H1 (cell line): ENCODE data around the gene PDE1C. TPM values are rescaled to one million over a fixed set of nuclear protein-coding genes. Genes with fewer than 3 reads are reported as not detected.
A peak's percentile ranks its signal among the peaks of the same experiment; 100 is the strongest.

Experiments
- CTCF ChIA-PET: fragments of 300-600 bp; sonication (Branson Sonifier 250); formaldehyde crosslinking; loops from one replicate; lab custom pipeline; 2021; ENCODE audit not compliant: partially characterized antibody; lab: Charles Lee
- POLR2A ChIA-PET: fragments of 300-600 bp; sonication (Branson Sonifier 250); formaldehyde crosslinking; loops from one replicate; lab custom pipeline; 2021; ENCODE audit warnings: inconsistent platforms; ENCODE audit not compliant: partially characterized antibody; lab: Charles Lee
- DNase-seq, 2 experiments: peaks; one replicate each; pipeline versions ENCODE4 v3.0.0 to v3.0.0-alpha.2; 2010 to 2022; ENCODE audit warnings: low spot score in 2 of 2, low read depth in 1 of 2, mixed read lengths in 1 of 2
- FAIRE-seq: peaks from 2 replicates; lab custom pipeline; 2011; peaks lifted over from hg19 to GRCh38; lab: Jason Lieb, UNC
- H2AFZ ChIP-seq: 2 replicates; pipeline ENCODE4 v1.8.1; 2012; ENCODE audit warnings: low read length, inconsistent platforms
- H2AK5ac ChIP-seq: 2 replicates; pipeline ENCODE4 v1.6.1; 2013; ENCODE audit warnings: low read depth, low read length
- H2BK120ac ChIP-seq: replicated peaks from 2 replicates; pipeline ENCODE3; 2013; ENCODE audit warnings: low read depth, low read length, inconsistent platforms
- H2BK12ac ChIP-seq: 2 replicates; pipeline ENCODE4 v1.6.1; 2013; ENCODE audit warnings: low read depth, low read length
- H2BK15ac ChIP-seq: 2 replicates; pipeline ENCODE4 v1.6.1; 2013; ENCODE audit warnings: low read length
- H2BK20ac ChIP-seq: 2 replicates; pipeline ENCODE4 v1.6.1; 2013; ENCODE audit warnings: low read length
- H2BK5ac ChIP-seq: 2 replicates; pipeline ENCODE4 v1.6.1; 2013; ENCODE audit warnings: low read depth, low read length
- H3K14ac ChIP-seq: 2 replicates; pipeline ENCODE4 v1.6.1; 2013; ENCODE audit warnings: inconsistent platforms; ENCODE audit not compliant: insufficient read length
- H3K18ac ChIP-seq: 2 replicates; pipeline ENCODE4 v1.6.1; 2013; ENCODE audit warnings: low read length; ENCODE audit errors: extremely low read depth
- H3K23ac ChIP-seq: 2 replicates; pipeline ENCODE4 v1.6.1; 2013; ENCODE audit warnings: inconsistent platforms; ENCODE audit not compliant: insufficient read length
- H3K23me2 ChIP-seq: 2 replicates; pipeline ENCODE4 v1.6.1; 2013; ENCODE audit warnings: low read depth, low read length
- H3K27ac ChIP-seq: 2 replicates; pipeline ENCODE4 v1.6.1; 2011; ENCODE audit warnings: low read depth, low read length, inconsistent platforms
- H3K27me3 ChIP-seq, 4 experiments: replicated peaks in 1 of 4; 1 replicate in 1 of 4; 2 replicates in 3 of 4; pipeline versions ENCODE4 v1.6.1 to v1.8.1; 2011 to 2013; ENCODE audit warnings: low read length in 3 of 4, mild to moderate bottlenecking in 3 of 4, inconsistent platforms in 2 of 4, mixed read lengths in 2 of 4, moderate library complexity in 1 of 4; ENCODE audit not compliant: control insufficient read depth in 3 of 4, insufficient read depth in 3 of 4; ENCODE audit errors: extremely low read depth in 1 of 4
- H3K36me3 ChIP-seq, 4 experiments: 2 replicates each; pipeline versions ENCODE4 v1.6.1 to v1.8.1; 2011 to 2013; ENCODE audit warnings: mild to moderate bottlenecking in 4 of 4, low read length in 3 of 4, moderate library complexity in 2 of 4, control low read depth in 1 of 4, inconsistent platforms in 1 of 4; ENCODE audit not compliant: insufficient read depth in 4 of 4, control insufficient read depth in 2 of 4
- H3K4ac ChIP-seq: replicated peaks from 2 replicates; pipeline ENCODE3; 2013; ENCODE audit warnings: low read length, low read depth, mixed read lengths, inconsistent platforms; ENCODE audit not compliant: insufficient read length
- H3K4me1 ChIP-seq, 4 experiments: replicated peaks in 1 of 4; 1 replicate in 1 of 4; 2 replicates in 3 of 4; pipeline versions ENCODE4 v1.6.1 to v1.8.1; 2011 to 2013; ENCODE audit warnings: low read length in 3 of 4, inconsistent platforms in 2 of 4, mixed read lengths in 1 of 4; ENCODE audit not compliant: insufficient read depth in 4 of 4, control insufficient read depth in 3 of 4
- H3K4me2 ChIP-seq, 2 experiments: 2 replicates each; pipeline versions ENCODE4 v1.6.1 to v1.8.1; 2011 to 2013; ENCODE audit warnings: low read depth in 2 of 2, low read length in 2 of 2, control low read depth in 1 of 2, inconsistent platforms in 1 of 2, mild to moderate bottlenecking in 1 of 2; ENCODE audit not compliant: insufficient read depth in 1 of 2
- H3K4me3 ChIP-seq, 4 experiments: fragments of 200-600, 300-600 bp in 1 of 4; sonication (generic), shearing (Covaris generic), sonication (Bioruptor Twin) in 1 of 4; 2 replicates each; pipeline versions ENCODE4 v1.5.1 to v1.8.1; 2011 to 2016; ENCODE audit warnings: low read length in 4 of 4, low read depth in 3 of 4, control low read depth in 2 of 4, inconsistent platforms in 2 of 4, mild to moderate bottlenecking in 2 of 4, mixed read lengths in 1 of 4, moderate library complexity in 1 of 4; ENCODE audit not compliant: insufficient read depth in 2 of 4; ENCODE audit errors: extremely low read depth in 1 of 4
- H3K56ac ChIP-seq: replicated peaks from 2 replicates; pipeline ENCODE3; 2013; ENCODE audit warnings: low read depth, mild to moderate bottlenecking, mixed read lengths, low read length, inconsistent platforms; ENCODE audit not compliant: insufficient read length
- H3K79me1 ChIP-seq: 2 replicates; pipeline ENCODE4 v1.6.1; 2013; ENCODE audit warnings: low read depth, low read length, control low read depth
- H3K79me2 ChIP-seq, 2 experiments: 2 replicates each; pipeline versions ENCODE4 v1.6.1 to v1.8.1; 2012 to 2013; ENCODE audit warnings: low read length in 2 of 2, mild to moderate bottlenecking in 2 of 2, inconsistent platforms in 1 of 2; ENCODE audit not compliant: insufficient read depth in 2 of 2, control insufficient read depth in 1 of 2
- H3K9ac ChIP-seq, 4 experiments: replicated peaks in 1 of 4; 1 replicate in 1 of 4; 2 replicates in 3 of 4; pipeline versions ENCODE4 v1.6.1 to v1.8.1; 2011 to 2013; ENCODE audit warnings: low read depth in 3 of 4, low read length in 3 of 4, control low read depth in 2 of 4, mild to moderate bottlenecking in 2 of 4, moderate library complexity in 2 of 4, inconsistent platforms in 1 of 4; ENCODE audit errors: extremely low read depth in 1 of 4
- H3K9me3 ChIP-seq, 2 experiments: 2 replicates each; pipeline versions ENCODE4 v1.6.1 to v1.8.1; 2012 to 2013; ENCODE audit warnings: mild to moderate bottlenecking in 2 of 2, moderate library complexity in 2 of 2, control low read depth in 1 of 2, inconsistent platforms in 1 of 2, low read depth in 1 of 2, low read length in 1 of 2, mixed read lengths in 1 of 2; ENCODE audit not compliant: insufficient read depth in 2 of 2
- H4K20me1 ChIP-seq, 2 experiments: replicated peaks in 1 of 2; 2 replicates each; pipeline versions ENCODE3 to v1.8.1; 2011 to 2013; ENCODE audit warnings: inconsistent platforms in 2 of 2, low read length in 2 of 2, mild to moderate bottlenecking in 1 of 2; ENCODE audit not compliant: insufficient read depth in 2 of 2, control insufficient read depth in 1 of 2
- H4K5ac ChIP-seq: 2 replicates; pipeline ENCODE4 v1.6.1; 2013; ENCODE audit warnings: low read length, low read depth, mixed read lengths, inconsistent platforms; ENCODE audit not compliant: insufficient read length
- H4K8ac ChIP-seq: 2 replicates; pipeline ENCODE4 v1.8.0; 2013; ENCODE audit warnings: mild to moderate bottlenecking, moderate library complexity, low read length, inconsistent platforms; ENCODE audit not compliant: insufficient read depth; ENCODE audit errors: extremely low read depth
- H4K91ac ChIP-seq: replicated peaks from 2 replicates; pipeline ENCODE3; 2013; ENCODE audit warnings: low read length, mixed read lengths, inconsistent platforms; ENCODE audit not compliant: insufficient read length
- ASH2L ChIP-seq: fragments of 200-600, 300-600 bp; sonication (generic); IDR thresholded peaks from one replicate; pipeline ENCODE4 v1.7.1; 2017; ENCODE audit warnings: low read length
- ATF3 ChIP-seq: IDR thresholded peaks from 2 replicates; pipeline ENCODE4 v1.6.1; 2011; ENCODE audit warnings: low read depth, mild to moderate bottlenecking, low read length; ENCODE audit not compliant: insufficient read depth
- BCL11A ChIP-seq, 2 experiments: IDR thresholded peaks; one replicate each; pipeline ENCODE4 v1.6.1; 2011; ENCODE audit warnings: low read depth in 2 of 2, low read length in 2 of 2, mild to moderate bottlenecking in 2 of 2
- NRF1 ChIP-seq: IDR thresholded peaks from 2 replicates; pipeline ENCODE4 v1.6.1; 2011; ENCODE audit warnings: mild to moderate bottlenecking, low read depth, low read length, improper control_type of control experiment
- POLR2A ChIP-seq, 2 experiments: IDR thresholded peaks; 1 replicate in 1 of 2; 2 replicates in 1 of 2; pipeline ENCODE4 v1.6.1; 2011; ENCODE audit warnings: low read depth in 2 of 2, low read length in 2 of 2, mild to moderate bottlenecking in 2 of 2; ENCODE audit errors: control extremely low read depth in 1 of 2
- POU5F1 ChIP-seq: IDR thresholded peaks from 2 replicates; pipeline ENCODE4 v1.6.1; 2011; ENCODE audit warnings: low read depth, mild to moderate bottlenecking, low read length, moderate library complexity
- RFX5 ChIP-seq: IDR thresholded peaks from 2 replicates; pipeline ENCODE4 v1.6.1; 2011; ENCODE audit warnings: low read depth, low read length, improper control_type of control experiment, borderline replicate concordance
- polyA plus RNA-seq, 7 experiments: library from polyadenylated mRNA; depleted of rRNA in 3 of 7; stranded (reverse) in 5 of 7; unstranded in 2 of 7; fragments of >200 nt in 5 of 7; fragments of 200-250 nt in 2 of 7; gene quantifications; 1 replicate in 5 of 7; 2 replicates in 1 of 7; 4 replicates in 1 of 7; pipeline versions ENCODE4 v1.2.1 to v1.2.3, GENCODE V29; 2011 to 2013; ENCODE audit warnings: missing spikeins in 2 of 7, mixed read lengths in 2 of 7
- total RNA-seq: library from RNA; stranded (reverse); fragmentation: NEBNext Ultra II Directional; extraction: Animal tissue kit (Norgen Biotek cat#: 25700); gene quantifications from 2 replicates; pipeline ENCODE4 v1.2.1, GENCODE V29; 2021

PDE1C gene
- total and polyA plus RNA-seq, 2 of the 8 experiments (the other 6 are each of a cell fraction or from before 2014, with no cell fraction given), result 0.11 to 1.1 TPM

DNA sequence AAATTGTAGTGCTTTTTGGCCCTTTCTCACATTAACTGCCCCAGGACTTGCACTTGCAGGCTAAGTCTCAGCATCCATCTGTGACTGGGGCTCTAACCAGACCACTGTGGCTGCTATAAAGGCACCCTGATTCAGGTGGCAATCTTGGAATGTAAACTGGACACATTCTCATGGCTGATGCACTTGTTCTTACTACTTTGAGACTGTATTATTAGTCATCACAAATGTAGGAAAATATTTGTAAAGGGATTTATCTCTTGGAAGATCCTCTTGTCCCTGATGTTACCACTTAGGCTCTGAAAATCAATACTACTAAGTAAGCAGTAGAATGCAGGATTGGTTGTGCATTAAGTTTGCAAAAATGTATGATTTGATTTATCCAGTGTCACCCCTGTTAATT is 25.0 kb downstream of the PDE1C start:
- H3K56ac ChIP-seq, result no peak overlapping the region
- H3K23ac ChIP-seq, result no peak overlapping the region
- H2BK5ac ChIP-seq, result no peak overlapping the region
- no peak overlapping the region for H3K18ac ChIP-seq
- H2BK120ac ChIP-seq, result no peak overlapping the region
- H3K79me2 ChIP-seq, result no peaks in the 10 kb centered on the region
- no peaks in the 10 kb centered on the region for H4K20me1 ChIP-seq
- no peak overlapping the region for H3K4me3 ChIP-seq
- H2BK20ac ChIP-seq, result no peak overlapping the region
- ChIA-PET CTCF (interaction anchor here (2.9 kb wide), 1 partner anchor 231 kb away, joined by 9 read pairs; no protein-coding TSS in a partner anchor), POLR2A (no interaction called here)
- H3K4me2 ChIP-seq, result 0 out of 4 replicates have a peak overlapping the region, but pooled peaks of 1 of the 2 experiments have one; percentile 30
- no peak overlapping the region for H2BK12ac ChIP-seq
- DNase-seq, result no peak
- H4K91ac ChIP-seq, result no peak overlapping the region
- no peak overlapping the region for H2BK15ac ChIP-seq
- no peak for FAIRE-seq
- H3K4ac ChIP-seq, result no peak overlapping the region
- H2AFZ ChIP-seq, result no peak overlapping the region
- no peak overlapping the region for H3K27ac ChIP-seq
- no peak overlapping the region for H3K14ac ChIP-seq
- H4K8ac ChIP-seq, result no peak overlapping the region
- no peak overlapping the region for H3K9ac ChIP-seq
- H3K27me3 ChIP-seq, result peaks cover 0 to 1% (median 0%) of the 10 kb centered on the region in 4 experiments; a peak in 1 of 7 replicates
- no peak overlapping the region for H2AK5ac ChIP-seq
- no peak overlapping the region for H4K5ac ChIP-seq
- H3K36me3 ChIP-seq, result no peaks in the 10 kb centered on the region
- H3K23me2 ChIP-seq, result no peaks in the 10 kb centered on the region
- no peaks in the 10 kb centered on the region for H3K79me1 ChIP-seq
- H3K4me1 ChIP-seq, result peaks cover 0 to 6% (median 0%) of the 10 kb centered on the region in 4 experiments; a peak in 3 of 7 replicates
- no peaks in the 10 kb centered on the region for H3K9me3 ChIP-seq
- TF ChIP-seq ASH2L (no peak), RFX5 (no peak), ATF3 (no peak), BCL11A (IDR thresholded peaks at IDR 0.05; ENCODE audit: low read depth in 2 of 2, low read length in 2 of 2) (no peak), POU5F1 (no peak), NRF1 (no peak), POLR2A (IDR thresholded peaks at IDR 0.05; ENCODE audit: control extremely low read depth in 1 of 2, low read depth in 2 of 2, low read length in 2 of 2) (no peak)
